ENCODE results near the gene OPCML. TPM values are rescaled to one million over a fixed set of nuclear protein-coding genes. Genes with fewer than 3 reads are reported as not detected.

The OPCML gene
- total RNA-seq, 1 experiment from 2014 or later = not detected

GRCh38 chr11:133500435-133500834 lies 31.9 kb downstream of the OPCML start:
- Histone ChIP-seq H3K9me3 (ENCODE audit: control insufficient read depth, insufficient read depth, low read depth, low read length) (no peaks in the 10 kb centered on the region), H3K4me1 (ENCODE audit: control insufficient read depth, insufficient read depth, low read length) (no peaks in the 10 kb centered on the region), H3K4me3 (ENCODE audit: low read depth in 2 of 2, low read length in 2 of 2) (no peak overlapping the region), H3K27ac (ENCODE audit: low read length) (no peak overlapping the region), H3K36me3 (ENCODE audit: control insufficient read depth, insufficient read depth, low read length) (no peaks in the 10 kb centered on the region), H3K27me3 (ENCODE audit: control insufficient read depth, insufficient read depth, low read length) (peaks cover 5% of the 10 kb centered on the region)
- DNase-seq (ENCODE audit: low read depth, low spot score) (no peak), ATAC-seq (no peak)
- BruUV-seq (replicated peaks) = no TSS peak
- TF ChIP-seq TCF7L2 (IDR thresholded peaks at IDR 0.05; ENCODE audit: low read depth, low read length) (no peak), SIN3A (IDR thresholded peaks at IDR 0.05; ENCODE audit: borderline replicate concordance, insufficient read depth, low read depth, low read length) (no peak), CTCF (IDR thresholded peaks at IDR 0.05) (no peak), POLR2AphosphoS5 (IDR thresholded peaks at IDR 0.05; ENCODE audit: low read depth, low read length) (no peak)
- TF ChIP-seq, protein P1, sequence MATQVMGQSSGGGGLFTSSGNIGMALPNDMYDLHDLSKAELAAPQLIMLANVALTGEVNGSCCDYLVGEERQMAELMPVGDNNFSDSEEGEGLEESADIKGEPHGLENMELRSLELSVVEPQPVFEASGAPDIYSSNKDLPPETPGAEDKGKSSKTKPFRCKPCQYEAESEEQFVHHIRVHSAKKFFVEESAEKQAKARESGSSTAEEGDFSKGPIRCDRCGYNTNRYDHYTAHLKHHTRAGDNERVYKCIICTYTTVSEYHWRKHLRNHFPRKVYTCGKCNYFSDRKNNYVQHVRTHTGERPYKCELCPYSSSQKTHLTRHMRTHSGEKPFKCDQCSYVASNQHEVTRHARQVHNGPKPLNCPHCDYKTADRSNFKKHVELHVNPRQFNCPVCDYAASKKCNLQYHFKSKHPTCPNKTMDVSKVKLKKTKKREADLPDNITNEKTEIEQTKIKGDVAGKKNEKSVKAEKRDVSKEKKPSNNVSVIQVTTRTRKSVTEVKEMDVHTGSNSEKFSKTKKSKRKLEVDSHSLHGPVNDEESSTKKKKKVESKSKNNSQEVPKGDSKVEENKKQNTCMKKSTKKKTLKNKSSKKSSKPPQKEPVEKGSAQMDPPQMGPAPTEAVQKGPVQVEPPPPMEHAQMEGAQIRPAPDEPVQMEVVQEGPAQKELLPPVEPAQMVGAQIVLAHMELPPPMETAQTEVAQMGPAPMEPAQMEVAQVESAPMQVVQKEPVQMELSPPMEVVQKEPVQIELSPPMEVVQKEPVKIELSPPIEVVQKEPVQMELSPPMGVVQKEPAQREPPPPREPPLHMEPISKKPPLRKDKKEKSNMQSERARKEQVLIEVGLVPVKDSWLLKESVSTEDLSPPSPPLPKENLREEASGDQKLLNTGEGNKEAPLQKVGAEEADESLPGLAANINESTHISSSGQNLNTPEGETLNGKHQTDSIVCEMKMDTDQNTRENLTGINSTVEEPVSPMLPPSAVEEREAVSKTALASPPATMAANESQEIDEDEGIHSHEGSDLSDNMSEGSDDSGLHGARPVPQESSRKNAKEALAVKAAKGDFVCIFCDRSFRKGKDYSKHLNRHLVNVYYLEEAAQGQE (IDR thresholded peaks at IDR 0.05; ENCODE audit: insufficient read depth in 1 of 2, low read depth in 2 of 2, low read length in 1 of 2) = no peak
- in situ Hi-C loops (cut with HindIII; ENCODE audit: low pct_unique_long_range_greater_than_20kb, low sequenced_read_pairs) = no loop called here
- ChIA-PET POLR2A (no interaction called here), CTCF (interaction anchor here (0.7 kb wide), 1 partner anchor 44 kb away, joined by 3 read pairs; no protein-coding TSS in a partner anchor)
- intact Hi-C loops (cut with micrococcal nuclease; ENCODE audit: unreplicated experiment) = no loop called here

- Histone ChIP-seq H3K27ac (ENCODE audit: low read length) (no peak overlapping the region), H3K36me3 (ENCODE audit: control insufficient read depth, insufficient read depth, low read length) (no peaks in the 10 kb centered on the region), H3K4me1 (ENCODE audit: control insufficient read depth, insufficient read depth, low read length) (no peaks in the 10 kb centered on the region), H3K9me3 (ENCODE audit: control insufficient read depth, insufficient read depth, low read depth, low read length) (no peaks in the 10 kb centered on the region), H3K27me3 (ENCODE audit: control insufficient read depth, insufficient read depth, low read length) (peaks cover 5% of the 10 kb centered on the region), H3K4me3 (ENCODE audit: low read depth in 2 of 2, low read length in 2 of 2) (no peak overlapping the region)
- intact Hi-C loops (cut with micrococcal nuclease; ENCODE audit: unreplicated experiment) (no loop called here), in situ Hi-C loops (cut with HindIII; ENCODE audit: low pct_unique_long_range_greater_than_20kb, low sequenced_read_pairs) (no loop called here)
- ChIA-PET POLR2A (no interaction called here), CTCF (no interaction called here)
- no peak for TF ChIP-seq SIN3A (IDR thresholded peaks at IDR 0.05; ENCODE audit: borderline replicate concordance, insufficient read depth, low read depth, low read length)
- TF ChIP-seq CTCF (IDR thresholded peaks at IDR 0.05) = no peak
- TF ChIP-seq, protein P1 (IDR thresholded peaks at IDR 0.05; ENCODE audit: insufficient read depth in 1 of 2, low read depth in 2 of 2, low read length in 1 of 2) = no peak
- TF ChIP-seq POLR2AphosphoS5 (IDR thresholded peaks at IDR 0.05; ENCODE audit: low read depth, low read length) = no peak
- TF ChIP-seq TCF7L2 (IDR thresholded peaks at IDR 0.05; ENCODE audit: low read depth, low read length) = no peak
- DNase-seq (ENCODE audit: low read depth, low spot score) (no peak), ATAC-seq (no peak)
- BruUV-seq (replicated peaks) = no TSS peak
These were observed 33.3 kb downstream of the OPCML start for GRCh38 chr11:133498969-133499368.
